Measurements from ENCODE around the gene FOXI1.
"Not testable (repeated sequence)": the region's sequence is repeated elsewhere in the genome, so short reads cannot be mapped to it uniquely, and the experiment has no call there.

FOXI1 gene

DNA sequence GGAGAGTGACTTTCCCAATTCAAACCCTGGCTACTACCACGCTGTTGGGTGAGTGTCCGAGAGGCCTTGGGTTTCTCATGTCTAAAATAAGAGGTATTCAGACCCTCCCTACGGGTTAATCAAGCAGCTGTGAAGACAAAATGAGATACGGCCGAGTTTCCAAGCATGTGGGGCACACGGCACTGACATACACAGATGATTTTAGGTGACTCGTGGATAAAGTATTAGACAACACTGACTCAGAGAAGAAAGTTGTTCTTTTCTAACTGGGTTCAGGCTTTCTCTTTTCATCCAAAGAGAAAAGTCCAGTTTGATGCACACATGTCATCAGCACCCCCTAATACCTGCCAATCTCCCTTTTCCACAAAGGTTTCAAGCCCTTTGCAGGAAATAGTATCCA, 15.6 kb downstream of the FOXI1 start:
- in situ Hi-C loops (cut with HindIII; ENCODE audit: low sequenced_read_pairs) = no loop called here

DNA sequence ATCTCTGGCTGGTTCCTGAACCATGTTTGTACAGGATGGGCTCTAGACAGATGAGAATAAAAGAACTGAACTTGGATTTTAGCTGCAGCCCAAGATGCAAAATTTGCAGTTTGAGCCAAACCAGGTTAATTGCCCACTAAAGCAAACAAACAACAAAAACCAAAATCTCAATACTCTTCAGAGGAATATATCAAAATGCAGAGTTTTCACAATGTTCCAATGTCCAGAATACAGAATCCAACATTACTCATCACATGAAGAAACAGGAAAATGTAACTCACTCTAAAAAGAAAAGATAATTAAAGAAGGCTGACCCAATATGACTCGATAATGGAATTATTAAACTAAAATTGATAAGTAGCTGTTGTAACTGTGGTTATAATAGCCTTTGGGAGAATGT, 20.4 kb downstream of the FOXI1 start:
- in situ Hi-C loops (cut with HindIII; ENCODE audit: low sequenced_read_pairs) = no loop called here

- in situ Hi-C loops (cut with HindIII; ENCODE audit: low sequenced_read_pairs) = no loop called here
Observed at GRCh38 chr5:170126626-170127025, 20.9 kb downstream of the FOXI1 start.

DNA sequence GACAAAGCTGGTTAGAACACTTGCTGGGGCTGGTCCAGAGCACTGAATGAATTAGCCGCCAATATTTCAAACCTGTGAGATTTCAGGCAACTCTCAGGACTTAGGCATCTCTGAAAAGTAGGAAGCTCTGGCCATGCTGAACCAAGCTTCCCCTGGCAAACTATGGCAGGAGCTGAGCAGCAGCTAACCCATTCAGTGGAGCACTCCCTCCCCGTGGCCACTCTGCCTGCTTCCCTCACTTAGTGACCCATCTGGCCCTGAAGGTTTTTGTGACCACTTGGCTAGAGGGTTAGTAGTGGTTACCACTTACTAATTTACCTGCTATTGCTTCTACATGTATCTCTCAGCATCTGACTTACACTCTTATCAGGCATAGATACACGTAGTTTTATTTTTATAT, 25.5 kb downstream of the FOXI1 start:
- in situ Hi-C loops (cut with HindIII; ENCODE audit: low sequenced_read_pairs) = no loop called here

- in situ Hi-C loops (cut with HindIII; ENCODE audit: low sequenced_read_pairs) = no loop called here
Observed at GRCh38 chr5:170132269-170132975, 26.7 kb downstream of the FOXI1 start.

- in situ Hi-C loops (cut with HindIII; ENCODE audit: low sequenced_read_pairs) = no loop called here
Observed at GRCh38 chr5:170132976-170133448, 27.3 kb downstream of the FOXI1 start.

GRCh38 chr5:170135796-170136490, 30.2 kb downstream of the FOXI1 start:
- in situ Hi-C loops (cut with HindIII; ENCODE audit: low sequenced_read_pairs) = no loop called here

DNA sequence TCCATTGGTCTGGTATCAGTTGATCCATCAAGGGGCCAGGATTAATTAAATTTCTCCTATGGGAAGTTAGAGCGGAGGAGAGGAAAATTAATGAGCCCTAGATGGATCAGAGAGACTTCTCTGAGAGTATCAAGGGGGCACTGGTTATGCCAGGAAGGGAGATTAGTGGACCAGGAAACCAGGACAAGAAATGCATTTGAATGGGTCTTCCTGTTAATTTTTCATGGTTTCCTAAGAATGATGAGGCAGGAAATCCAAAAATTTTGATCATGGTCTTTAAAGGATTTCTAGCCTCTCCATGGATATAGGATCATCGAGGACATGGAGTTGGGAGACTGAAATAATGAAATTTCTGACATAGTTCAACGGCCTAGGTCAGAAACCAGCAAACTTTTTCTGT, 30.8 kb downstream of the FOXI1 start:
- in situ Hi-C loops (cut with HindIII; ENCODE audit: low sequenced_read_pairs) = no loop called here

GRCh38 chr5:170137694-170138214, 32.1 kb downstream of the FOXI1 start:
- in situ Hi-C loops (cut with HindIII; ENCODE audit: low sequenced_read_pairs) = no loop called here

GRCh38 chr5:170138273-170138672, 32.6 kb downstream of the FOXI1 start:
- in situ Hi-C loops (cut with HindIII; ENCODE audit: low sequenced_read_pairs) = no loop called here

GRCh38 chr5:170139786-170140335, 34.2 kb downstream of the FOXI1 start:
- in situ Hi-C loops (cut with HindIII; ENCODE audit: low sequenced_read_pairs) = no loop called here

GRCh38 chr5:170141196-170141595, 35.5 kb downstream of the FOXI1 start:
- in situ Hi-C loops (cut with HindIII; ENCODE audit: low sequenced_read_pairs) = not testable (repeated sequence)

- in situ Hi-C loops (cut with HindIII; ENCODE audit: low sequenced_read_pairs) = no loop called here
Observed at GRCh38 chr5:170141636-170142035, 35.9 kb downstream of the FOXI1 start.

GRCh38 chr5:170142196-170142595, 36.5 kb downstream of the FOXI1 start:
- in situ Hi-C loops (cut with HindIII; ENCODE audit: low sequenced_read_pairs) = no loop called here

DNA sequence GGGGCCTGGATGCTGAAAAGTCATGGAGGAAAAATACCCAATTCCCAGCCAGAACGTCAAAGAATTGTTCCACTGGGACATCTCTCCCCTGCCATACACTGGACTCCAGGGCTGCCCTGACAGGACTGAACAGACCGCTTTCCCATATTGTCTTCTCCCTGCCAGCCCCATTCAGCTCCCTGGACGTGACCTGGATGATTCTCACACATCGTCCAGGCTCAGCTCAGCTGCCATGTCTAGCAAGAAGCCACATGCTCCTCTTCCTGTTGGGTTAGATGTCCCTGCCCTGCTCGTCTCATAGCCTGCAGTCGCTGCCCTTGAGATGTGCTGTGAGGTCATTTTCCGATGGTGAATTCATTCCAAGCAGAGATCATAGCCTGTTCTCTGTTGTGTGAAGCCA, 37.4 kb downstream of the FOXI1 start:
- in situ Hi-C loops (cut with HindIII; ENCODE audit: low sequenced_read_pairs) = no loop called here

GRCh38 chr5:170143710-170144109, 38.0 kb downstream of the FOXI1 start:
- in situ Hi-C loops (cut with HindIII; ENCODE audit: low sequenced_read_pairs) = no loop called here

DNA sequence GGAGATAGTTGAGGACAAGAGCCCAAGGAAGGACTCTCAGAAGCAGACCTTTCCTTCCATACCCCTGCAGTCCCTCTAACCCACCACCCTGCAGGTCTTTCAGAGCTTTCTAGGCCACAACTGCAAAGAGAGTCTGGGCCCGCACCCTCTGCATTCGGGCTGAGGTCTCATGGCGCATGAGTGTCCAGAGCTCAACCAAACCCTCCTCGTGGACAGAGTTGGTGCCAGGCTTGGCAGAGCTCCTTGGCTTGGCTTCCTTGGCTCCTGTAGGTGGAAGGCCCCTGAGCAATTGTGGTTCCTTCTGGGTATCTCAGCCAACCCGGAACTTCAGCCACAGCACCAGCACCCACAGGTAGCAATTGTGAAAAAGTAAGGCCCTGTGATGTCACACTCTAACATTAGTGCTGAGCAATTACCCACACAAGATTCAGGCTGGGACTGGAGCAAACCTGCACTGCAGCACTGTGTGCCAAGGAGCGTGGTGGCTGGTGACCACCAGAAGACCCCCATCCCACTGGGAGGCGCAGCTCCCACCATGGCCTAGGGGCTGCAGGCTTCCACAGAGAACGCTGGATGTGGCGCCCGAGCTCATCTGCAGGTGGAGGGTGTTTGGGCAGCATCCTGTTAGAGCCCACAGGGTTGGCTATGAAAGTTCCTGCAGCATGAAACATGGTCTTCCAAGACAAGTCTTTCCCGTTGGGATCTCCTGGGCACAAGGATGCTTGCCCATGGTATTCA, 38.8 kb downstream of the FOXI1 start:
- in situ Hi-C loops (cut with HindIII; ENCODE audit: low sequenced_read_pairs) = no loop called here

DNA sequence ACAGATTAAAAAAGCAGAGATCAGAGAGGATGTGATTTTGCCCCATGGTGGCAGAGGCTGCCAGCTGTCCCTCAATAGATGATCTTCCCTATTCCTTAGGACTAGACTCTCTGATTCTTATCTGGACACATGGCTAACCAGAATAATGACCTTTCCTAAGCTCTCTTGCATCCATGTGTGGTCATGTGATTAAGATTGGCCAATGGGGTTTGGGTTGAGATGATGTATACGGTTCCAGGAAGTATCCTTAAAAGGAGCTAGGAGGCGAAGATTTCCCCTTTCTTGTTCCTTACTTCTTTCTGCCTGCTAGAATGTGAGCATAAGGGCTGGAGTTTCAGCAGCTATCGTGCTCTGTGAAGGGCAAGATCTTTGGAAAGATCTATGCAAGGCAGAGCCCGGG, 39.8 kb downstream of the FOXI1 start:
- in situ Hi-C loops (cut with HindIII; ENCODE audit: low sequenced_read_pairs) = no loop called here

GRCh38 chr5:170147051-170147752, 41.5 kb downstream of the FOXI1 start:
- in situ Hi-C loops (cut with HindIII; ENCODE audit: low sequenced_read_pairs) = no loop called here

GRCh38 chr5:170147753-170148264, 42.1 kb downstream of the FOXI1 start:
- in situ Hi-C loops (cut with HindIII; ENCODE audit: low sequenced_read_pairs) = no loop called here
